Non-pigmented ciliary epithelial cell (primary cell): Measurements from ENCODE around the gene SMAD5.

ENCODE experiments used
- DNase-seq: peaks from one replicate; pipeline ENCODE4 v3.0.0-alpha.2; 2010; ENCODE audit warnings: low read depth

The SMAD5 gene

GRCh38 chr5:136132557-136133221, at the start of gene SMAD5:
TSS of gene SMAD5 (plus strand) at chr5:136132845. CDS start at chr5:136153761, 20,916 bp downstream.
- peak; percentile 73 for DNase-seq

GRCh38 chr5:136084698-136085097, 47.9 kb upstream of the SMAD5 start:
- no peak for DNase-seq

GRCh38 chr5:136086783-136087566, 45.7 kb upstream of the SMAD5 start:
- no peak for DNase-seq

- DNase-seq = no peak
Measured at GRCh38 chr5:136087961-136088871, 44.4 kb upstream of the SMAD5 start.

GRCh38 chr5:136089791-136090190, 42.9 kb upstream of the SMAD5 start:
- no peak for DNase-seq

- DNase-seq = no peak
Measured at GRCh38 chr5:136090319-136090718, 42.3 kb upstream of the SMAD5 start.

- DNase-seq = no peak
Measured at GRCh38 chr5:136094189-136094912, 38.3 kb upstream of the SMAD5 start.

- DNase-seq = no peak
Measured at GRCh38 chr5:136094913-136095641, 37.6 kb upstream of the SMAD5 start.

- DNase-seq = no peak
Measured at GRCh38 chr5:136098176-136098575, 34.5 kb upstream of the SMAD5 start.

GRCh38 chr5:136099870-136100269, 32.8 kb upstream of the SMAD5 start:
- DNase-seq = no peak

- DNase-seq = no peak
Measured at GRCh38 chr5:136101884-136102283, 30.8 kb upstream of the SMAD5 start.

- DNase-seq = no peak
Measured at GRCh38 chr5:136103118-136103517, 29.5 kb upstream of the SMAD5 start.

GRCh38 chr5:136104306-136104965, 28.2 kb upstream of the SMAD5 start:
- no peak for DNase-seq

- DNase-seq = no peak
Measured at GRCh38 chr5:136106351-136107031, 26.2 kb upstream of the SMAD5 start.

- DNase-seq = no peak
Measured at GRCh38 chr5:136108180-136108611, 24.4 kb upstream of the SMAD5 start.

- no peak for DNase-seq
Measured at GRCh38 chr5:136108766-136109165, 23.9 kb upstream of the SMAD5 start.

- no peak for DNase-seq
Measured at GRCh38 chr5:136109453-136110135, 23.1 kb upstream of the SMAD5 start.

GRCh38 chr5:136113606-136114005, 19.0 kb upstream of the SMAD5 start:
- no peak for DNase-seq

- DNase-seq = no peak
Measured at GRCh38 chr5:136114414-136115125, 18.1 kb upstream of the SMAD5 start.
